ENCODE results near the gene GRM4.

The GRM4 gene

DNA sequence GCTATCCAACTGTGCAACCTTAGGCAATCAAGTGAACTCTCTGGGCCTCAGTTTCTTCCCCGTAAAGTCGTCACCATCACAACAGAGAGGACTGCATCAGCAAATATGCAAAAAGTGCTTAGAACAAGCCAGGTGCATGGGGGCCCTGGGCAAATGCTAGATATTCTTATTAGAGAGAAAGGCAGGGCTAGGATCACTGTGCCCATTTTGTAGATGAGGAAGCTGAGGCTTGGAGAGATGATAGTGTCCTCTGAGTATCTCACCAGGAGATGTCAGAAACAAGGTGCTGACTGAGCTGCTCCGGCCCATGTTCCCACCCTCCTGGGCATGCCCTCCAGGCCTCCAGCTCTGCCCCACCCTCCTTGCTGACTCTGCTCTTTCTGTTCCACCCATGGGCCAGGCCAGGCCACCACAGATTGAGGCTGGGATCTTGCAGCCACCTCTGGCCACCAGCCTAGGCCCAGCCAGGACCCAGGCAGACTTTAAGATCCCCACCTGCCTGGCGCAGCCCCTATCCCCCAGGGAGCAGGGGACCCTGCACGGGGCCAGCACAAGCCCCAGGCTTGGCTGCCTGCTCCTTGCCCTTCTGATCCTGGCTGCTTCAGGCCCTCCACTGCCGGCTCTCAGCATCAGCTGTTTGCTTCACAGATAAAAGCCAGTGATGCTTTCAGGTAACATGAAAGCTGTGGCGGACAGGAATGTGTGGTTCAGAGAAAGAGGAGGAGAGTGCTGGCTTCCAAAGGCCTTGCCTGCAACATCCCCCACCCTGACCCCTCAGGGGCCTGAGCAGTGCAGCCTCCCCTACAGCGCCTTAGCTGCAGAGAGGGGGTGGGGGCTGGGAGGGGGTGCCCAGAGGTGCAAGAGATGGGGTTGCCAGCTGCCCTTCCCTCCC lies 47.6 kb downstream of the GRM4 start:
- H3K27me3 Mint-ChIP-seq (ENCODE audit: low read depth, poor library complexity), result peaks cover 8% of the 10 kb centered on the region
- no peak overlapping the region for H3K27ac Mint-ChIP-seq
- H3K9me3 Mint-ChIP-seq, result no peaks in the 10 kb centered on the region
- no peak for DNase-seq
- H3K4me1 Mint-ChIP-seq, result peaks cover 27% of the 10 kb centered on the region
- no peaks in the 10 kb centered on the region for H3K36me3 Mint-ChIP-seq (ENCODE audit: low read depth)
- TF ChIP-seq, protein P1, sequence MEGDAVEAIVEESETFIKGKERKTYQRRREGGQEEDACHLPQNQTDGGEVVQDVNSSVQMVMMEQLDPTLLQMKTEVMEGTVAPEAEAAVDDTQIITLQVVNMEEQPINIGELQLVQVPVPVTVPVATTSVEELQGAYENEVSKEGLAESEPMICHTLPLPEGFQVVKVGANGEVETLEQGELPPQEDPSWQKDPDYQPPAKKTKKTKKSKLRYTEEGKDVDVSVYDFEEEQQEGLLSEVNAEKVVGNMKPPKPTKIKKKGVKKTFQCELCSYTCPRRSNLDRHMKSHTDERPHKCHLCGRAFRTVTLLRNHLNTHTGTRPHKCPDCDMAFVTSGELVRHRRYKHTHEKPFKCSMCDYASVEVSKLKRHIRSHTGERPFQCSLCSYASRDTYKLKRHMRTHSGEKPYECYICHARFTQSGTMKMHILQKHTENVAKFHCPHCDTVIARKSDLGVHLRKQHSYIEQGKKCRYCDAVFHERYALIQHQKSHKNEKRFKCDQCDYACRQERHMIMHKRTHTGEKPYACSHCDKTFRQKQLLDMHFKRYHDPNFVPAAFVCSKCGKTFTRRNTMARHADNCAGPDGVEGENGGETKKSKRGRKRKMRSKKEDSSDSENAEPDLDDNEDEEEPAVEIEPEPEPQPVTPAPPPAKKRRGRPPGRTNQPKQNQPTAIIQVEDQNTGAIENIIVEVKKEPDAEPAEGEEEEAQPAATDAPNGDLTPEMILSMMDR (IDR thresholded peaks at IDR 0.05), result no peak
- no peak overlapping the region for H3K4me3 Mint-ChIP-seq

GRCh38 chr6:34096814-34097213 lies 49.1 kb downstream of the GRM4 start:
- no peak for DNase-seq
- peaks cover 27% of the 10 kb centered on the region for H3K4me1 Mint-ChIP-seq
- TF ChIP-seq, protein P1 (IDR thresholded peaks at IDR 0.05), result no peak
- no peak overlapping the region for H3K4me3 Mint-ChIP-seq
- H3K36me3 Mint-ChIP-seq (ENCODE audit: low read depth), result no peaks in the 10 kb centered on the region
- peaks cover 8% of the 10 kb centered on the region for H3K27me3 Mint-ChIP-seq (ENCODE audit: low read depth, poor library complexity)
- H3K9me3 Mint-ChIP-seq, result no peaks in the 10 kb centered on the region
- H3K27ac Mint-ChIP-seq, result no peak overlapping the region

DNA sequence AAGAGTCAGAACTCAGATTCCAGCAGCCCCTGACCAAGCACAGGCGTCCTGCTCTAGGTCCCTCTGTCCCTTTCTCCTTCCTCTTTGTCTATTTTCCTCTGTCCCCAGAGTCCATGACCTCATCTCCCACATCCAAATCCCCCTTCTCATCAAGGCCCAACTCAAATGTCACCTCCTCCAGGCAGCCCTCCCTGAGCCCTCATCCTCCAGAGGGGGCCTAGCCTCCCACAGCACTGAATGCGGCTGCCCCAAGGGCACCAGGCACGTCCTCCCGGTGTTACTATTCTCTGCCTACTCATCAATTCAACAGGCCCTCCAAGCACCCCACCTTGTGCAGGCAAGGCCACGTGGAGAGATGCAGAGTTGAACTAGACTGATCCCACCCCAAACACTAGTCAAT lies 49.7 kb downstream of the GRM4 start:
- no peak for DNase-seq
- TF ChIP-seq, protein P1 (IDR thresholded peaks at IDR 0.05), result no peak
- no peak overlapping the region for H3K27ac Mint-ChIP-seq

GRCh38 chr6:34095741-34096140 lies 50.1 kb downstream of the GRM4 start:
- Mint-ChIP-seq H3K36me3 (ENCODE audit: low read depth) (no peaks in the 10 kb centered on the region), H3K4me1 (peaks cover 27% of the 10 kb centered on the region), H3K27me3 (ENCODE audit: low read depth, poor library complexity) (peaks cover 8% of the 10 kb centered on the region), H3K9me3 (no peaks in the 10 kb centered on the region), H3K27ac (no peak overlapping the region), H3K4me3 (no peak overlapping the region)
- TF ChIP-seq, protein P1 (IDR thresholded peaks at IDR 0.05), result no peak
- DNase-seq, result no peak

More for the DNA sequence above, 49.7 kb downstream of the GRM4 start:
- H3K4me3 Mint-ChIP-seq, result no peak overlapping the region
- H3K36me3 Mint-ChIP-seq (ENCODE audit: low read depth), result no peaks in the 10 kb centered on the region
- H3K27me3 Mint-ChIP-seq (ENCODE audit: low read depth, poor library complexity), result peaks cover 8% of the 10 kb centered on the region
- H3K4me1 Mint-ChIP-seq, result peaks cover 27% of the 10 kb centered on the region
- no peaks in the 10 kb centered on the region for H3K9me3 Mint-ChIP-seq

DNA sequence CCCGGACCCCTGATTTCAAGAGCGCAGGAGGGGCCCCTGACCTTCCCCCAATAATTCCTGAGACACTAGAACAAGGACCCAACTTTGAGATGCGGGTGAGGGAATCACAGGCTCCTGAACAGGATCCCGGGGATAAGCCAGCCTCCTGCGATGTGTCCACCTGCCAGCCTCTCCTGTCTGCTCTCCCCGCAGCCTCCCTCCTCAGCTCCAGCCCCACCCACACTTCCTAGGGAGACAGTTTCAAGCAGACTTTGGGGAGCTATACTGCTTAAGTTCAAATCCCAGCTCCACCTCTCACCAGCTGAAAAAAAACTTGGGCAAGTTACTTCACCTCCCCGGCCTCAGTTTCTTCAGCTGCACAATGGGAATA lies 50.8 kb downstream of the GRM4 start:
- TF ChIP-seq, protein P1 (IDR thresholded peaks at IDR 0.05), result no peak
- Mint-ChIP-seq H3K36me3 (ENCODE audit: low read depth) (no peaks in the 10 kb centered on the region), H3K4me3 (no peak overlapping the region), H3K27ac (no peak overlapping the region), H3K27me3 (ENCODE audit: low read depth, poor library complexity) (peaks cover 7% of the 10 kb centered on the region), H3K9me3 (no peaks in the 10 kb centered on the region), H3K4me1 (peaks cover 25% of the 10 kb centered on the region)
- no peak for DNase-seq

Measured in nephron progenitor cell (in vitro differentiated cells).